H1 (cell line): ENCODE data around the gene MTMR10. TPM values are rescaled to one million over a fixed set of nuclear protein-coding genes. Genes with fewer than 3 reads are reported as not detected.

Source experiments
- CTCF ChIA-PET: fragments of 300-600 bp; sonication (Branson Sonifier 250); formaldehyde crosslinking; loops from one replicate; lab custom pipeline; 2021; ENCODE audit not compliant: partially characterized antibody; lab: Charles Lee
- POLR2A ChIA-PET: fragments of 300-600 bp; sonication (Branson Sonifier 250); formaldehyde crosslinking; loops from one replicate; lab custom pipeline; 2021; ENCODE audit warnings: inconsistent platforms; ENCODE audit not compliant: partially characterized antibody; lab: Charles Lee
- DNase-seq, 2 experiments: peaks; one replicate each; pipeline versions ENCODE4 v3.0.0 to v3.0.0-alpha.2; 2010 to 2022; ENCODE audit warnings: low spot score in 2 of 2, low read depth in 1 of 2, mixed read lengths in 1 of 2
- FAIRE-seq: peaks from 2 replicates; lab custom pipeline; 2011; peaks lifted over from hg19 to GRCh38; lab: Jason Lieb, UNC
- H2AFZ ChIP-seq: 2 replicates; pipeline ENCODE4 v1.8.1; 2012; ENCODE audit warnings: low read length, inconsistent platforms
- H2AK5ac ChIP-seq: 2 replicates; pipeline ENCODE4 v1.6.1; 2013; ENCODE audit warnings: low read depth, low read length
- H2BK120ac ChIP-seq: replicated peaks from 2 replicates; pipeline ENCODE3; 2013; ENCODE audit warnings: low read depth, low read length, inconsistent platforms
- H2BK12ac ChIP-seq: 2 replicates; pipeline ENCODE4 v1.6.1; 2013; ENCODE audit warnings: low read depth, low read length
- H2BK15ac ChIP-seq: 2 replicates; pipeline ENCODE4 v1.6.1; 2013; ENCODE audit warnings: low read length
- H2BK20ac ChIP-seq: 2 replicates; pipeline ENCODE4 v1.6.1; 2013; ENCODE audit warnings: low read length
- H2BK5ac ChIP-seq: 2 replicates; pipeline ENCODE4 v1.6.1; 2013; ENCODE audit warnings: low read depth, low read length
- H3K14ac ChIP-seq: 2 replicates; pipeline ENCODE4 v1.6.1; 2013; ENCODE audit warnings: inconsistent platforms; ENCODE audit not compliant: insufficient read length
- H3K18ac ChIP-seq: 2 replicates; pipeline ENCODE4 v1.6.1; 2013; ENCODE audit warnings: low read length; ENCODE audit errors: extremely low read depth
- H3K23ac ChIP-seq: 2 replicates; pipeline ENCODE4 v1.6.1; 2013; ENCODE audit warnings: inconsistent platforms; ENCODE audit not compliant: insufficient read length
- H3K23me2 ChIP-seq: 2 replicates; pipeline ENCODE4 v1.6.1; 2013; ENCODE audit warnings: low read depth, low read length
- H3K27ac ChIP-seq: 2 replicates; pipeline ENCODE4 v1.6.1; 2011; ENCODE audit warnings: low read depth, low read length, inconsistent platforms
- H3K27me3 ChIP-seq, 4 experiments: replicated peaks in 1 of 4; 1 replicate in 1 of 4; 2 replicates in 3 of 4; pipeline versions ENCODE4 v1.6.1 to v1.8.1; 2011 to 2013; ENCODE audit warnings: low read length in 3 of 4, mild to moderate bottlenecking in 3 of 4, inconsistent platforms in 2 of 4, mixed read lengths in 2 of 4, moderate library complexity in 1 of 4; ENCODE audit not compliant: control insufficient read depth in 3 of 4, insufficient read depth in 3 of 4; ENCODE audit errors: extremely low read depth in 1 of 4
- H3K36me3 ChIP-seq, 4 experiments: 2 replicates each; pipeline versions ENCODE4 v1.6.1 to v1.8.1; 2011 to 2013; ENCODE audit warnings: mild to moderate bottlenecking in 4 of 4, low read length in 3 of 4, moderate library complexity in 2 of 4, control low read depth in 1 of 4, inconsistent platforms in 1 of 4; ENCODE audit not compliant: insufficient read depth in 4 of 4, control insufficient read depth in 2 of 4
- H3K4ac ChIP-seq: replicated peaks from 2 replicates; pipeline ENCODE3; 2013; ENCODE audit warnings: low read length, low read depth, mixed read lengths, inconsistent platforms; ENCODE audit not compliant: insufficient read length
- H3K4me1 ChIP-seq, 4 experiments: replicated peaks in 1 of 4; 1 replicate in 1 of 4; 2 replicates in 3 of 4; pipeline versions ENCODE4 v1.6.1 to v1.8.1; 2011 to 2013; ENCODE audit warnings: low read length in 3 of 4, inconsistent platforms in 2 of 4, mixed read lengths in 1 of 4; ENCODE audit not compliant: insufficient read depth in 4 of 4, control insufficient read depth in 3 of 4
- H3K4me2 ChIP-seq, 2 experiments: 2 replicates each; pipeline versions ENCODE4 v1.6.1 to v1.8.1; 2011 to 2013; ENCODE audit warnings: low read depth in 2 of 2, low read length in 2 of 2, control low read depth in 1 of 2, inconsistent platforms in 1 of 2, mild to moderate bottlenecking in 1 of 2; ENCODE audit not compliant: insufficient read depth in 1 of 2
- H3K4me3 ChIP-seq, 4 experiments: fragments of 200-600, 300-600 bp in 1 of 4; sonication (generic), shearing (Covaris generic), sonication (Bioruptor Twin) in 1 of 4; 2 replicates each; pipeline versions ENCODE4 v1.5.1 to v1.8.1; 2011 to 2016; ENCODE audit warnings: low read length in 4 of 4, low read depth in 3 of 4, control low read depth in 2 of 4, inconsistent platforms in 2 of 4, mild to moderate bottlenecking in 2 of 4, mixed read lengths in 1 of 4, moderate library complexity in 1 of 4; ENCODE audit not compliant: insufficient read depth in 2 of 4; ENCODE audit errors: extremely low read depth in 1 of 4
- H3K56ac ChIP-seq: replicated peaks from 2 replicates; pipeline ENCODE3; 2013; ENCODE audit warnings: low read depth, mild to moderate bottlenecking, mixed read lengths, low read length, inconsistent platforms; ENCODE audit not compliant: insufficient read length
- H3K79me1 ChIP-seq: 2 replicates; pipeline ENCODE4 v1.6.1; 2013; ENCODE audit warnings: low read depth, low read length, control low read depth
- H3K79me2 ChIP-seq, 2 experiments: 2 replicates each; pipeline versions ENCODE4 v1.6.1 to v1.8.1; 2012 to 2013; ENCODE audit warnings: low read length in 2 of 2, mild to moderate bottlenecking in 2 of 2, inconsistent platforms in 1 of 2; ENCODE audit not compliant: insufficient read depth in 2 of 2, control insufficient read depth in 1 of 2
- H3K9ac ChIP-seq, 4 experiments: replicated peaks in 1 of 4; 1 replicate in 1 of 4; 2 replicates in 3 of 4; pipeline versions ENCODE4 v1.6.1 to v1.8.1; 2011 to 2013; ENCODE audit warnings: low read depth in 3 of 4, low read length in 3 of 4, control low read depth in 2 of 4, mild to moderate bottlenecking in 2 of 4, moderate library complexity in 2 of 4, inconsistent platforms in 1 of 4; ENCODE audit errors: extremely low read depth in 1 of 4
- H3K9me3 ChIP-seq, 2 experiments: 2 replicates each; pipeline versions ENCODE4 v1.6.1 to v1.8.1; 2012 to 2013; ENCODE audit warnings: mild to moderate bottlenecking in 2 of 2, moderate library complexity in 2 of 2, control low read depth in 1 of 2, inconsistent platforms in 1 of 2, low read depth in 1 of 2, low read length in 1 of 2, mixed read lengths in 1 of 2; ENCODE audit not compliant: insufficient read depth in 2 of 2
- H4K20me1 ChIP-seq, 2 experiments: replicated peaks in 1 of 2; 2 replicates each; pipeline versions ENCODE3 to v1.8.1; 2011 to 2013; ENCODE audit warnings: inconsistent platforms in 2 of 2, low read length in 2 of 2, mild to moderate bottlenecking in 1 of 2; ENCODE audit not compliant: insufficient read depth in 2 of 2, control insufficient read depth in 1 of 2
- H4K5ac ChIP-seq: 2 replicates; pipeline ENCODE4 v1.6.1; 2013; ENCODE audit warnings: low read length, low read depth, mixed read lengths, inconsistent platforms; ENCODE audit not compliant: insufficient read length
- H4K8ac ChIP-seq: 2 replicates; pipeline ENCODE4 v1.8.0; 2013; ENCODE audit warnings: mild to moderate bottlenecking, moderate library complexity, low read length, inconsistent platforms; ENCODE audit not compliant: insufficient read depth; ENCODE audit errors: extremely low read depth
- H4K91ac ChIP-seq: replicated peaks from 2 replicates; pipeline ENCODE3; 2013; ENCODE audit warnings: low read length, mixed read lengths, inconsistent platforms; ENCODE audit not compliant: insufficient read length
- CBX5 ChIP-seq: fragments of 300-800, 300-1000 bp; sonication (generic); IDR thresholded peaks from 2 replicates; pipeline ENCODE4 v1.7.1; 2016; ENCODE audit warnings: antibody characterized with exemption, low read length, low read depth
- CHD1 ChIP-seq: IDR thresholded peaks from 2 replicates; pipeline ENCODE4 v1.6.1; 2012; ENCODE audit warnings: low read depth, low read length, improper control_type of control experiment
- CTCF ChIP-seq, 3 experiments: IDR thresholded peaks; 1 replicate in 2 of 3; 2 replicates in 1 of 3; pipeline versions ENCODE4 v1.5.1 to v1.6.1; 2011; ENCODE audit warnings: low read length in 3 of 3, mild to moderate bottlenecking in 3 of 3, inconsistent platforms in 2 of 3, low read depth in 1 of 3, moderate library complexity in 1 of 3; ENCODE audit not compliant: insufficient read depth in 1 of 3; ENCODE audit errors: control extremely low read depth in 1 of 3
- GTF2F1 ChIP-seq: IDR thresholded peaks from 2 replicates; pipeline ENCODE4 v1.6.1; 2012; ENCODE audit warnings: low read depth, low read length, improper control_type of control experiment, borderline replicate concordance
- HDAC2 ChIP-seq, 2 experiments: fragments of 300-600 bp in 1 of 2; sonication (generic) in 1 of 2; IDR thresholded peaks; 2 replicates each; pipeline ENCODE4 v1.6.1; 2011 to 2012; ENCODE audit warnings: low read depth in 2 of 2, low read length in 2 of 2, mild to moderate bottlenecking in 2 of 2, moderate library complexity in 2 of 2, borderline replicate concordance in 1 of 2, inconsistent platforms in 1 of 2
- POU5F1 ChIP-seq: IDR thresholded peaks from 2 replicates; pipeline ENCODE4 v1.6.1; 2011; ENCODE audit warnings: low read depth, mild to moderate bottlenecking, low read length, moderate library complexity
- SP1 ChIP-seq: IDR thresholded peaks from 2 replicates; pipeline ENCODE4 v1.6.1; 2011; ENCODE audit warnings: low read depth, low read length
- TCF12 ChIP-seq: IDR thresholded peaks from 2 replicates; pipeline ENCODE4 v1.6.1; 2011; ENCODE audit warnings: low read depth, mild to moderate bottlenecking, low read length
- TEAD4 ChIP-seq: IDR thresholded peaks from 2 replicates; pipeline ENCODE4 v1.6.1; 2012; ENCODE audit warnings: low read depth, low read length, inconsistent platforms, mixed read lengths
- USF2 ChIP-seq: IDR thresholded peaks from 2 replicates; pipeline ENCODE4 v1.6.1; 2011; ENCODE audit warnings: low read length, improper control_type of control experiment
- YY1 ChIP-seq: IDR thresholded peaks from 2 replicates; pipeline ENCODE4 v1.6.1; 2011; ENCODE audit warnings: low read depth, mild to moderate bottlenecking, low read length
- WGBS, 2 experiments: shearing (Covaris generic) in 1 of 2; methylation state at CpG; one replicate each; pipeline versions ENCODE4 v1.1.6 to v1.1.7; 2013 to 2015; ENCODE audit warnings: low lambda C conversion rate in 2 of 2, mixed read lengths in 2 of 2, inconsistent platforms in 1 of 2, low coverage in 1 of 2, missing lambda C conversion rate in 1 of 2; ENCODE audit not compliant: insufficient replicate concordance in 2 of 2, insufficient coverage in 1 of 2, insufficient read length in 1 of 2; ENCODE audit errors: extremely low coverage in 1 of 2, missing lambda C conversion rate in 1 of 2; 5-methylcytosine and 5-hydroxymethylcytosine counted together
- polyA plus RNA-seq, 7 experiments: library from polyadenylated mRNA; depleted of rRNA in 3 of 7; stranded (reverse) in 5 of 7; unstranded in 2 of 7; fragments of >200 nt in 5 of 7; fragments of 200-250 nt in 2 of 7; gene quantifications; 1 replicate in 5 of 7; 2 replicates in 1 of 7; 4 replicates in 1 of 7; pipeline versions ENCODE4 v1.2.1 to v1.2.3, GENCODE V29; 2011 to 2013; ENCODE audit warnings: missing spikeins in 2 of 7, mixed read lengths in 2 of 7
- total RNA-seq: library from RNA; stranded (reverse); fragmentation: NEBNext Ultra II Directional; extraction: Animal tissue kit (Norgen Biotek cat#: 25700); gene quantifications from 2 replicates; pipeline ENCODE4 v1.2.1, GENCODE V29; 2021

The MTMR10 gene
- total and polyA plus RNA-seq, 2 of the 8 experiments (the other 6 are each of a cell fraction or from before 2014, with no cell fraction given): 3.8 to 13.1 TPM

- 78% methylated on average over 3 of the region's 3 CpGs; no CpG with 5 or more reads in 1 of the 2 experiments for WGBS, 2 experiments
- no peak for FAIRE-seq
- POLR2A ChIA-PET: no interaction called here
- TF ChIP-seq CBX5: no peak
- no peak for TF ChIP-seq GTF2F1
- TF ChIP-seq TEAD4: no peak
- TF ChIP-seq CTCF (IDR thresholded peaks at IDR 0.05; ENCODE audit: control extremely low read depth in 1 of 3, insufficient read depth in 1 of 3, low read depth in 1 of 3, low read length in 3 of 3): no peak
- TF ChIP-seq CHD1: no peak
- no peak for TF ChIP-seq HDAC2 (IDR thresholded peaks at IDR 0.05; ENCODE audit: borderline replicate concordance in 1 of 2, low read depth in 2 of 2, low read length in 2 of 2)
- TF ChIP-seq SP1: no peak
- TF ChIP-seq POU5F1: no peak
- no peak for TF ChIP-seq USF2
- TF ChIP-seq TCF12: no peak
- no peak for TF ChIP-seq YY1
Measured at GRCh38 chr15:31019986-31020385, 28.6 kb upstream of the MTMR10 start.

More at GRCh38 chr15:31019986-31020385, 28.6 kb upstream of the MTMR10 start:
- DNase-seq: no peak
- Histone ChIP-seq H2AFZ (no peak overlapping the region), H3K14ac (no peak overlapping the region), H3K23me2 (no peaks in the 10 kb centered on the region), H3K27ac (no peak overlapping the region), H4K20me1 (no peaks in the 10 kb centered on the region), H2BK15ac (no peak overlapping the region), H3K4me3 (no peak overlapping the region), H2BK12ac (no peak overlapping the region), H3K79me1 (no peaks in the 10 kb centered on the region), H3K9ac (no peak overlapping the region), H3K9me3 (no peaks in the 10 kb centered on the region), H4K5ac (no peak overlapping the region), H2BK5ac (no peak overlapping the region), H3K23ac (no peak overlapping the region), H3K79me2 (no peaks in the 10 kb centered on the region), H3K56ac (no peak overlapping the region), H3K36me3 (no peaks in the 10 kb centered on the region), H2AK5ac (no peak overlapping the region), H3K27me3 (no peaks in the 10 kb centered on the region; a peak in 1 of 7 replicates), H2BK20ac (no peak overlapping the region), H3K4ac (no peak overlapping the region), H3K4me1 (peaks cover 0 to 12% (median 6%) of the 10 kb centered on the region in 4 experiments; a peak in 5 of 7 replicates), H4K8ac (no peak overlapping the region), H3K18ac (no peak overlapping the region), H2BK120ac (no peak overlapping the region), H4K91ac (no peak overlapping the region), H3K4me2 (no peak overlapping the region)
- CTCF ChIA-PET: no interaction called here
